Esophagus mucosa (tissue), 1 donor: ENCODE measurements around the gene OR2V2. TPM values are rescaled to one million over a fixed set of nuclear protein-coding genes. Genes with fewer than 3 reads are reported as not detected.
"Not testable (repeated sequence)": the region's sequence is repeated elsewhere in the genome, so short reads cannot be mapped to it uniquely, and the experiment has no call there.

Experiments used
- ATAC-seq: fragments of 200-7000 bp; cut with Tn5 transposase; one replicate; pipeline ENCODE4 v1.9.1; 2020
- total RNA-seq: library from RNA; stranded (reverse); gene quantifications from one replicate; pipeline ENCODE4 v1.2.4, GENCODE V29; 2023
- donor health status: DM: yes; HTN: yes; CAD: no.

The OR2V2 gene
- total RNA-seq, 1 donor from 2014 or later = not detected

DNA sequence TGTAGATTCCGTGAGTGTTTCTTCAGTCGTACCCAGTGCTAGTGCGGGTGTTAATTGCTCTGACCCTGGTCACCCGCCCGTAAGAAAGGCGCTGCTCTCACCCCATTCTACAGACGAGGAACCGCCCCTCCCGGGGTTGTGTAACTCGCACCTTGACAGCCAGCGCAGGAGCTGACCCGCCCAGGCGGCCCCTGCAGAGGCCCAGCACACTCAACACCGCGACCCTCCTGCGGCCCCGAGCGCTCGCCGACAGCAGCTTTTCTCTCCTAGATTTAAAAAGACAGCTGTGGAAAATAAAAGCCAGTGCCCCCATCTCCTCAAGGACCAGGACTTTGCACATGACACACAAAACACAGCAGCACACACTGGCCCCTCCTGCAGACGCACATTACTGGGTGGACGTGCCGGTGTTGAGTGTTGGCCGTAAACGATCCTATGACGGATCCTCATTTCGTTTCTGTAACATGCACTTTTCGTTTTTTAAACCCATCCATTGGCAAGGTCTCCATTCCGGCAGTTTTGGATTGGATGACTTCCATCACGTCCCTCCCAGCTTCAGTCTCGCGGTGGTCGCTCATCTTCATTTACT is 22.9 kb downstream of the OR2V2 start:
- ATAC-seq = peak; percentile 13

DNA sequence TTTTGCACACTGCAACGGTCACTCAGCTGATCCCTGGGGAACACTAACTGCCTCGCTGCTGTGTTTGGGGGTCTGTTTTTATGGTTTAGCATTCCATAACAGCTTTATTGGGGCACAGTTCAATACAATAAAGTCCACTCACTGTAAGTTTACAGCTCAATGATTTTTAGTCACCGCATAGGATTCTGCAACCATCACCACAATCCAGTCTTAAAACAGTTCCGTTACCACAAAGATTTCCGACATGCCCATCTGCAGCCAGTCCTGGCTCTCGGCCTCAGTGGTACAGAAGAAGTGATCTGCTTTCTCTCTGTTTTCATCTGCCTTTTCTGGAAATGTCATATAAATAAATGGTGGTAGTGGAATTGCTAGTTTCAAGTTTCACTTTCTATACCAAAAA is 23.6 kb downstream of the OR2V2 start:
- no peak for ATAC-seq

DNA sequence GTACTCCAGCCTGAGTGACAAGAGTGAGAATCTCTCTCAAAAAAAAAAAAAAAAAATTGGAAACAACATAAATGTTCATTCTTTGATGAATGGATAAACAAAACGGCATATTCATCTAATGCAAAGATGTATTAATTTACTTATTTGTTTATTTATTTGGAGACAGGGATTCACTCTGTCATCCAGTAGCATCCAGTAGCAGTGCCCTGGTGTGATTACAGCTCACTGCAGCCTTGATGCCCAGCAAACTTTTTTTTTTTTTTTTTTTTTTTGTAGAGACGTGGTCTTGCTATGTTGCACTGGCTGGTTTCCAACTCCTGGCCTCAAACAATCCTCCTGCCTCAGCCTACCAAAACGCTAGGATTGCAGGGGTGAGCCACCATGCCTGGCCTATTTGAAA is 24.4 kb downstream of the OR2V2 start:
- ATAC-seq = no peak

DNA sequence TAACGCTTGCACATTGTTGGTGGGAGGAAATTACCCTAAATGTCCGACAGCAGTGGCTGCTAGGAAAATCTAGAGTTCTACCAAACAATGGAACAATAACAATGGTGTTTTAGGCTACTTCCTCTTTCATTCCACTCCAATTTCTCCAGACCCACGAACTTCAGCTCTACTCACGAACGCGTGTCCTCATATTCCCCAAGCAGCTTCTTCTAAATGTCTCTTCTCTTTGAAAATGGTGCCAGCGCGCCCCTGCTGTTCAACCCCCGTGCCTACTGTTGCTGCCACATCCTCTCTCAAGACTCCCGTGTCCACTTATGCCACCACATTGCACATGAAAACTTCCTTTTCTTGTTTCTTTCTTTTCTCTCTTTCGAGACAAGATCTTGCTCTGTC is 25.6 kb downstream of the OR2V2 start:
- no peak for ATAC-seq

DNA sequence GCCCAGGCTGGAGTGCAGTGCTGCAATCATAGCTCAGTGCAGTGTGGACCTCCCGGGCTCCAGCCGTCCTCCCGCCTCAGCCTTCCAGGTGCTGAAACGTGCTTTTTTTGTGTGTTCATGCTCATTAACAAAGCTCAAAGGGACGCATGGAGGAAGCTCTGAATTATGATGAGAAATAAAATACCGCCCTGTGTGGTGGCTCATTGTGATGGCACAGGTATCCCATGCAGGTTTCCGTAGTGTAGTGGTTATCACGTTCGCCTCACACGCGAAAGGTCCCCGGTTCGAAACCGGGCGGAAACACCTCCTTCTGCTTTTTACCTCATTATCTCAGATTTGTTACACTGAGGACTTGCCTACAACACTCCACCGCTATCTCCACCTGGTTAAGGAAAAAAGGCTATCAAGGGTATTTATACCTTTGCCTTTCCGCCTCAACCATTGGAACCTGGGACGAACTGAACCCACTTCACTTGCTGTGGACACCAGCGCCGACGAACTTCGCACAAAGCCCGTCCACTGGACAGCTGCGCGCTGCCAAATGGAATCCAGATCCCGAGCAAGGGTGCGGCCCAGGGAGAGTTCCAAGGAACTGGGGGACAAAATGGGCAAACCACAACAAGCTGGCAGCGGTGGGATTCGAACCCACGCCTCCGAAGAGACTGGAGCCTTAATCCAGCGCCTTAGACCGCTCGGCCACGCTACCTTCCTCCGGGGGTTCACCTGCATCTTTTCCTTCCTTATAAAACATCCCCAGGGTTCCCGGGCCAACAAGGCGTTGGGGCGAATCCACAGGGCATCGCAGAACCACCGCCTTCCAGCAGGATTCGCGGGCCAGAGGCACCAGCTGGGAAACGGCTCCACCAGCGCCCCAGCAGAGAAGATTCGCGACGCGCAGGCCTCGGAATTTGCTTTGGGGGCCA is 26.3 kb downstream of the OR2V2 start:
- ATAC-seq = peak; percentile 59

DNA sequence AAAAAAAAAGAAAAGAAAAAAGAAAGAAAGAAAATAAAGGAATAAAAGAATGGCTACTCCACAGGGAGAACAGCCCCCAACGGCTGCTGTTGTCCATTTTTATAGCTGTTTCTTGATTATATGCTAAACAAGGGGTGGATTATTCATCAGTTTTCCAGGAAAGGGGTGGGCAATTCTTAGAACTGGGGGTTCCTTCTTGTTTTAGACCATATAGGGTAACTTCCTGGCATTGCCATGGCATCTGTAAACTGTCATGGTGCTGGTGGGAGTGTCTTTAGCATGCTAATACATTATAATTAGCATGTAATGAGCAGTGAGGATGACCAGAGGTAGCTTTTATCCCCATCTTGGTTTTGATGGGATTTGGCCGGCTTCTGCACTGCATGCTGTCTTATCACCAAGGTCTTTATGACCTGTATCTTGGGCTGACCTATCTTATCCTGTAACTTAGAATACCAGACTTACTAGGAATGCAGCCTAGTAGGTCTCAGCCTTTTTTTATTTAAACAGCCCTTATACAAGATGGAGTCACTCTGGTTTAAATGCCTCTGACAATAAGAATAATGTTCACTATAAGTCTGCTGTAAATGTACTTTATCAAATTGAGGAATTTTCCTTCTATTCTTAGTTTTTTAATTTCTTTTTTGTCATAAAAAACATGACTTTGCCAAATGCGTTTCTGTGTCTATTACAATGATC is 29.0 kb downstream of the OR2V2 start:
- ATAC-seq = no peak

DNA sequence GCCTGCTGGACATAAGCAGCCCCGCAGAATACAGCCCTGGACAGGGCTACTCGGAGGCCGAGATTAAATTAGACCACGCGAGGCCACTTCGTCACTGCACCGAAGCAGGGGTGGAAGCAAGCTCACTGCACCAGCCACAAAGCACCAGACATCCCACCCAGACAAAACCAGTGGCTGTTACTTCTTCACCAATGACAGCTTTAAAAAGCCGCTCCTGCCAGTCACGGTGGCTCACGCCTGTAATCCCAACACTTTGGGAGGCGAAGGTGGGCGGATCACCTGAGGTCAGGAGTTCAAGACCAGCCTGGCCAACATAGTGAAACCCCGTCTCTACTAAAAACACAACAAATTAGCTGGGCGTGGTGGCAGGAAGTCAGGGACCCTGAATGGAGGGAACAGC is 30.2 kb downstream of the OR2V2 start:
- not testable (repeated sequence) for ATAC-seq

DNA sequence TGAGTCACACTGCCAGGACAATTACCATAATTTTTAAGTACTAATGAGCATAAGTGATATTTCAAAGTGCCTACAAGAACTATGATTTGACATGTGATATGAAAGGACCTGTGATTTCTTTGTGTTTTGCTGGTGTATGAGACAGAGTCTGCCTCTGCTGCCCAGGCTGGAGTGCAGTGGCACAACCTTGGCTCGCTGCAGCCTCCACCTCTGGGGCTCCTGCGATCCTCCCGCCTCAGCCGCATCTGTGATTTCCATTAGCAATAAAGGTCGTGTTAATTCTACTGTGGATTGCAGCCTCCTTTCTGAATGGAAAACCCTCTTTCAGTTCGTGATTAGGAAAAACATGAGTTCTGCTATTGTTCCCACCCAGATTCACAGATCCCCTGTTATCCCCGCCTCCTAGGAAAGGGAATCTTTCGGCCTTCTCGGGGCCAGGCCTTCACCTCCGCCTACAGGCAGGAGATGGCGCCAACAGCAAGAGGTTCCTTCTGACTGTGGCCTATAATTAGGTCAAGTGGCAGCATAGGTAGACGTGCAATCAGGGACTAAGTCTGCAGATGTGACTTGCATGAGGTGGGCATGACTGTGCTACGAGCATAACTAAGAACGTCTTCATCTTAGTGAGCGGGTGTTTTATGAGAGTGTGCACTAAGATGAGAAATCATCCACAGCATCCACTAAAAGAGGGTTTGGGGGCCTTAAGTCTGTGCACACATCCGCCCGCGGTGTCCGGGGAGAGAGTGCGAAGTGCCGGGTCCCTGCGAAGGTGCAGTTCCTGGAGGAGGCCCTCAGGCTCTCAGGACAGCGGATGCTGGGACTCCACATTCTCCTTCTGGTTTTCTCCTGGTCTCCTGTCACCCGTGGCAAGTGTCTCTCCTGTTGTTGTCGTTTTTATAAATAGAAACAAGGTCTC is 34.5 kb downstream of the OR2V2 start:
- peak; percentile 76 for ATAC-seq

DNA sequence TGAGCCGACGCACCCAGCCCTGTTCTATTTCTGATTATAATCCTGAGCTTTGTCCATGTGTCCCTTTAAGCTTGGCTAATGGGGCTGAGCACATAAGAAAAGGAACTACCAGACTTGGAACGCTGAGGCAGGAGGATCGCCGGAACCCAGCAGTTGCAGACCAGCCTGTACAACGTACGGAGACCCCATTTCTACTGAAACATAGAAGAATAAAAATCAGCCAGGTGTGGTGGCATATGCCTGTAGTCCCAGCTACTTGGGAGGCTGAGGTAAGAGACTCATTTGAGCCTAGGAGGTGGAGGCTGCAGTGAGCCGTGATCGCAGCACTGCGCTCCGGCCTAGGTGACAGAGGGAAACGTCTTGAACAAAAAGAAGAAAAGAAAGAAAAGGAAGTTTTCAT is 35.3 kb downstream of the OR2V2 start:
- ATAC-seq = no peak

DNA sequence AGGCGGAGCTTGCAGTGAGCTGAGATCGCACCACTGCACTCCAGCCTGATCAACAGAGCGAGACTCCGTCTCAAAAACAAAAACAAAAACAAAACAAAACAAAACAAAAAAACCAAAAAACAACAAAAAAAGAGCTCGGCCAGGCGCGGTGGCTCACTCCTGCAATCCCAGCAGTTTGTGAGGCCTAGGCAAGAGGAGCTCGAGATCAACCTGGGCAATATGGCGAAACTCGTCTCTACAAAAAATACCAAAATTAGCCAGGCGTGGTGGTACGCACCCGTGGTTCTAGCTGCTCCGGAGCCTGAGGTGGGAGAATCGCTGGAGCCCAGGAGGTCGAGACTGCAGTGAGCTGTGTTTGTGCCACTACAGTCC is 37.4 kb downstream of the OR2V2 start:
- no peak for ATAC-seq

DNA sequence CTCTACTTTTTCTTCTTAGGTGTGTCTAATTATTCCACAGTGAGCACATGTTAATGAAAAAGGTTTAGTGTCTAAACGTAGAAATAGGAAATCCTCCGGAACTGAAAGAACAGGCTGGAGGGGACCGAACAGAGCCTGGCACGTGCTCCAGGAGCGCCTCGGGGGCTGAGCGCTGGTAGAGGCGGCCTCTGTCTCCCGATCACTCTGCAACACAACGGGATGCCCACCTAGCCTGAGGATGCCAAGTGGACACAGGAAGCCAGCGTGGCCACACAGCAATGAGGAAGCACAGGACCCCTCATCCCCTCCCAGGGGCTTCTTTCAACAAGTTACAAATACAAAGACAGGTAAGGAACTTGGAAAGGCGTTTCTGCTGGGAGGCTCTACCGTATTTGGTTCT is 38.2 kb downstream of the OR2V2 start:
- ATAC-seq = no peak

DNA sequence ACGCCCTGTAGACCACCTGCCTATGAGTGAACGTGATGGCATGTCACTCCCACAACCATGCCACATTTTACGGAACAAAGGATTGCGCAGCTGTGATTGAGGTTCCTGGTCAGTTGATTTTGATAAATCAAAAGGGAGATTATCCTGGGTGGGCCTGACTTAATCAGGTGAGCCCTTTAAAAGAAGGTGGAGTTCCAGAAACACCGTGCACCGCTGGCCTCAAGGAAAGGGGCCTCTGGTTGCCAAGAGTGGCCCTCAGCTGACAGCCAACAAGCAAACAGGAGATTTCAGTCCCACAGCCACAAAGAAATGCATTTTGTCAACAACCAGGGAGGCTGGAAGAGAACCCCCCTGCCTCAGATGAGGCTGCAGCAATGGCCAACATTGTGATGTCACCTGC is 38.6 kb downstream of the OR2V2 start:
- no peak for ATAC-seq

DNA sequence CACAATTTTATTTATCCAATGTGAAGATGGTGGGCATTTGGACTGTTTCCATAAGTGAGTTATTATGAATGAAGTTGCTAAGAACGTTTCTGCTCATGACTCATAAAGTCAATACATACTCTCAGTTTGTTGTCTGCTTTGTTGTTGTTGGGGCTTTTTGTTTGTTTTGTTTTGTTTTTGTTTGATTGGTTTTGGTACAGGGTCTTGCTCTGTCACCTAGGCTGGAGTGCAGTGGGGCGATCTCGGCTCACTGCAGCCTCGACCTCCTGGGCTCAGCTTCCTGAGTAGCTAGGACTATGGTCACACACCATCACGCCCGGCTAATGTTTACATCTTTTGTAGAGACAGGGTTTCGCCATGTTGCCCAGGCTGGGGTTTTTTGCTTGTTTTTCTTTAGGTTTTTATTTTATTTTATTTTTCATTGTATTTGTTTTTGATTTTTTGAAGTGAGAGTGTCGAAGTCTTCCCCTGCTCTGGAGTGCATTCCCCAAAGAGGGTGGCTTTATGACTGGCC is 39.7 kb downstream of the OR2V2 start:
- ATAC-seq = no peak

DNA sequence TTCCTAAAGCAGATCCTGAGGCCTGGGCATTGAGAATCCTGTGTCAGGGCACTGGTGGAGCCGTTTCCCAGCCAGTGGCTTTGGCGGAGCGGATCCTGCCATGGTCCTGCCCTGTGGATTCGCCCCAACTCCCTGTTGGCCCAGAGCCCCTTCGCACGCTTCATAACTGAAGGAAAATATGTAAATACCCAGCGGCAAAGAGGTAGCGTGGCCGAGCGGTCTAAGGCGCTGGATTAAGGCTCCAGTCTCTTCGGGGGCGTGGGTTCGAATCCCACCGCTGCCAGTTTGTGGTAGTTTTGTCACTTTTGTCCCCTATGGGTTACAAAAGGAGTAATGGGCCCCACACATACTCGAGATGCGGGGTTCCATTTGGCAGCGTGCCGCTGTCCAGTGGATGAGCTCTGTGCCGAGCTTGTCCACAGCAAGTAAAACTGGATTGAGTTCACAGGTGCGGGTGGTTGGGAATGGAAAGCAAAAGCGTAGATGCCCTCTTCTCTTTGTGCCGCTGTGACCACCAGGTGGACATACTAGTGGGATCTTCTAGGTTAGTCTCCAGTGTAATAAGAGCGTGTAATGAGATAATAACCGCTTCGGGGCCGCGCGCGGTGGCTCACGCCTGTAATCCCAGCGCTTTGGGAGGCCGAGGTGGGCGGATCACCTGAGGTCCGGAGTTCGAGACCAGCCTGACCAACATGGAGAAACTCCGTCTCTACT is 40.3 kb downstream of the OR2V2 start:
- peak; percentile 10 for ATAC-seq

DNA sequence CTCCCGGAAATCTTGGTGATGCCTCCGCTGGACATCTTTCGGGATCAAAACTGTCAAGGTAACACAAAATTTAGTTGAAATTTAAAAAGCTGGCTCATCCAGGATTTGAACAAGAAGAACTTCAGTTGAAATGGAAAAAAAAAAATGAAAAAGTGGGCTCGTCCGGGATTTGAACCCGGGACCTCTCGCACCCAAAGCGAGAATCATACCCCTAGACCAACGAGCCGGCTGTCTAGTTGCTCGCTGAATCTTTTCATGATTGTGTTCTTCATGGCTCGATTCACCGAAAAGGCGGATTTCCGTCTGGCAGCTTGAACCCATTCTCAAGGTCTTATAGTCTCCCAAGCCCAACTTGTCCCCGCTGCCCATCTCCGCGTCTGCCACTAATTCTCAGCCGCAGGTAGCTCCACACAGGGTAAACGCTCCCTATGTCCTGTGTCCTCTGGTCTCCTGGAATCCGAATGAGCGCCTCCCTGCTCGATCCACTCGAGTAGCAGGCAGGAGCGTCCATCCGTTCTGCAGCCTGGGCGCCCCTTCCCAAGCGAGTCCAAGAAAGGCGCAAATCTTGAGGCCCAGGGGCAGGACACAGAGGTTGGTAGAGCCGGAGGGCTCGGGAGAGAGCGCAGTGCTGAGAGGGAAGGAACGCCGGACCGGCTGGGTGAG is 41.4 kb downstream of the OR2V2 start:
- ATAC-seq = peak; percentile 5

DNA sequence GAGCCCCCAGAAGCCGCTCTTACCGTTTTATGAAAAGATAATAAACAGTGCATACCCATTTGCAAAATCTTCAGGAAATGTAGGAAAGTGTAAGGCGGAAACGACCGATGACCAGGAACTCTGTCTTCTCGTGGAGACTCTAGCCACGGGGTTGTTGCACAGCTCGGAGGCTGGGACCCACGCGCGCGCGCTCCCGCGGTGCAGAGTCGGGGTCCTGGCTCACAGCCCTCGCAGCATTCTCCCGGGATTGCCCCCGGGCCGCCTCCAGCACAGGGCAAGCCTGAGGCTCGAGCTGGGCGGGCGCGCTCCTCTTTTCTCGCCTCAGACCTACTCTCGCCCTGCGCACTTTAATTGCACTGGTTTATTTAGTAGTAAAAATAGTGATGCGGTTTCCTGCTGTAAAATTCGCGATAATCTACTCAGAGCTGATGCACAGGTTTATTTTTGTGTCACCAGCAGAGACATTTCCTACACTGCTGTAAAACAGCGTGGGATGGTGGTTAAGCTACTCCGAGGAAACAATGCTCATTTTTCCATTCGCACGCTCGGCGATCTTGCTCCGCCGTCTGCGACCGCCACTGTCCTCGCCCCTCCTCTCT is 42.1 kb downstream of the OR2V2 start:
- ATAC-seq = no peak

DNA sequence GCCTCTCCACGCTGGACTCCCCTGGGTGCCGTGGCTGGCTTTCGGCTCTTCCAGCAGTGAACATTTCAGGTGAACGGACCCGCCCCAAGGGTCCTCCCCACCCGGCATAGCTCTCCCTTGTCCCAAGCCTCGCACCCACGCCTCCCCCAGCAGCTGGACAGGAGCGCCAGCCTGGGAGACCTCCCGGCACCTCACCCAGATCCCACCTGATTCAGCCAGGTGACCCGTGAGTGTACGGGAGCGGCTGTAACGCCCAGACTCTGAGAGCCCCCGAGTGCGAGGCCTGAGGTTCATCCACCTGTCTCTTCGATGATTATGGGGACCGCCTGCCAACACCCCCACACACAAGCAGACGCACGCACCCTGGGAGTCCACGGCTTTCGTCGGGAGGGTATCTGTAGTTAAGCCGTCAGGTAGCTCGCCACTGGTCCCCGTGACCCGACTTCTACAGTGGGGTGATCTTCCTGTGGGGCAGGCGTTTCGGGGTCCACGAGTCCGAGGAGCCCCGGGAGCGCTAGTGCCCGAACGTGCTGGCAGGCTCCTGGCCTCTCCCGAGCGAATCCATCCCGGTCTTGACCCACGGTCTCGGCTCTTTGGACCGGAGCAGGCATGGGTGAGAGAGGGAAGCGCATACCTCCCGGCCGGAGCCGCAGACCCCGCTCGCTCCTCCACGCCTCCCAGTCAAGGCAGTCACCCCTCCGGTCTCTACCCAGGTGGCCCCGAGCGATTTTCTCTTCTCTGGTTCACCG is 42.8 kb downstream of the OR2V2 start:
- no peak for ATAC-seq

DNA sequence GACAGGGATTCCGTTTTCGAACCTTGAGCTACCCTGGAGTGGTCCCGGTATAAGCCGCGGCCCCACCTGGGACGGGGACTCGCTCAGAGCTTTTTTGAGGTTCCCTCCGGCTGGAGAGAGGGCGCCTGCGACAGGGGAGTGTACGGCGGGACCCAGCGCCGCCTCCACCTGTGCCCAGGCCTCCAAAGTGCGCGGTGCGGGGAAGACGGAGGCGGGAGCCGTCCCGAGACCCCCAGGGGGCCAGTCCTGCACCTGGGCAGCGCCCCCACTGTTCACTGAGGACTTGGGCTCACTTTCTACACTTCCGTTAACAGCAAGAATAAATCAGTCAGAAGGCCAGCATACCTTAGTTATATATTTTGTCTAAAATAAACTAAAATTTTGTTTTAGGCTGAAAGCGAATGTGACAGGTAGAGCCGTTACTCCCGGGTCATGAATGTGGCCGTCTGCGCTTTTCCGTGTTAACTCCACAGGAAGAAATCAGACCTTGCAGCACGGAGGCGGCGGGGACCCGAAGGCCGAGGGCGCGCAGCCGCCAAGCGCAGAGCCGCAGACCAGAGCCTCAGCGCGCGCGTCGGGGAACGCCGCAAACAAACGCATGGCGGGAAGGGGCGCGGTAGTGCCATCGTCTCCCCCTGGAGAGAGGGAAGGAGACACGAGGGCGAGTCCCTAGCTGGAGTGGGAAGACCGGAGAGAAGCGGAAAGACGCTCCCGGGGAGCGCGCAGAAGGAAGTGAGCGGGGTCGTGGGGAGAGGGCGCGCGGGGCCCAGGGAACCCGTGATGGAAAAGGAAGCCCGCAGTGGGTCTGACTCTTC is 43.5 kb downstream of the OR2V2 start:
- ATAC-seq = peak; percentile 0
